ENCODE measurements around the gene TRPC6.

GRCh38 chr11:101576456-101576855 lies 7.4 kb downstream of the TRPC6 start:
- TF ChIP-seq KDM5A (IDR thresholded peaks at IDR 0.05; ENCODE audit: low read length) (no peak), ZNF274 (IDR thresholded peaks at IDR 0.05; ENCODE audit: borderline replicate concordance, extremely low read depth, low read length) (no peak), POLR2A (IDR thresholded peaks at IDR 0.05; ENCODE audit: control extremely low read depth in 1 of 2, low read depth in 2 of 2, low read length in 2 of 2) (no peak), GTF2F1 (IDR thresholded peaks at IDR 0.05; ENCODE audit: borderline replicate concordance, low read depth, low read length) (no peak)
